Natural killer cell (primary cell): ENCODE results near the gene TYW1. TPM values are rescaled to one million over a fixed set of nuclear protein-coding genes. Genes with fewer than 3 reads are reported as not detected.
A peak's percentile ranks its signal among the peaks of the same experiment; 100 is the strongest.
"Not testable (repeated sequence)": the region's sequence is repeated elsewhere in the genome, so short reads cannot be mapped to it uniquely, and the experiment has no call there.

Experiments used
- ATAC-seq, 3 donors: fragments of 150-1000 bp in 2 of 3; fragments of 200-7000 bp in 1 of 3; cut with Tn5 transposase; 1 replicate in 1 of 3; 2 replicates in 2 of 3; pipeline ENCODE4 v1.10.0; 2021; ENCODE audit warnings: mild to moderate bottlenecking in 2 of 3, moderate library complexity in 2 of 3
- DNase-seq, 2 donors: peaks; one replicate each; pipeline versions ENCODE4 v3.0.0 to v3.0.0-alpha.2; 2013 to 2021; ENCODE audit warnings: mixed read lengths in 1 of 2
- H3K27ac ChIP-seq: one replicate; pipeline ENCODE4 v1.5.1; 2013; ENCODE audit warnings: mild to moderate bottlenecking, low read length
- H3K27me3 ChIP-seq: one replicate; pipeline ENCODE4 v1.6.1; 2013; ENCODE audit warnings: low read length; ENCODE audit not compliant: control insufficient read depth, insufficient read depth
- H3K36me3 ChIP-seq: one replicate; pipeline ENCODE4 v1.6.1; 2013; ENCODE audit warnings: low read length; ENCODE audit not compliant: control insufficient read depth, insufficient read depth
- H3K4me1 ChIP-seq: one replicate; pipeline ENCODE4 v1.6.1; 2013; ENCODE audit warnings: low read length; ENCODE audit not compliant: control insufficient read depth, insufficient read depth
- H3K4me3 ChIP-seq: one replicate; pipeline ENCODE4 v1.5.1; 2013; ENCODE audit warnings: low read length
- H3K9me3 ChIP-seq: one replicate; pipeline ENCODE4 v1.6.1; 2013; ENCODE audit warnings: low read length; ENCODE audit not compliant: control insufficient read depth, insufficient read depth
- H3K27ac Mint-ChIP-seq, 2 donors: one replicate each; pipeline ENCODE4 v1.8.0; 2022; ENCODE audit warnings: mild to moderate bottlenecking in 2 of 2, mixed read lengths in 2 of 2, moderate library complexity in 1 of 2
- H3K27me3 Mint-ChIP-seq, 2 donors: one replicate each; pipeline ENCODE4 v1.8.0; 2022; ENCODE audit warnings: low read depth in 2 of 2, mixed read lengths in 2 of 2
- H3K36me3 Mint-ChIP-seq: one replicate; pipeline ENCODE4 v1.8.0; 2022; ENCODE audit warnings: mixed read lengths
- H3K4me1 Mint-ChIP-seq, 2 donors: one replicate each; pipeline ENCODE4 v1.8.0; 2022; ENCODE audit warnings: mixed read lengths in 2 of 2
- H3K4me3 Mint-ChIP-seq: one replicate; pipeline ENCODE4 v1.8.0; 2022; ENCODE audit warnings: mild to moderate bottlenecking, moderate library complexity, mixed read lengths
- H3K9me3 Mint-ChIP-seq, 2 donors: one replicate each; pipeline ENCODE4 v1.8.0; 2022; ENCODE audit warnings: mixed read lengths in 2 of 2
- CTCF ChIP-seq: fragments of 200-600 bp; IDR thresholded peaks from one replicate; pipeline ENCODE4 v1.8.0; 2022; ENCODE audit warnings: antibody characterized with exemption
- WGBS: methylation state at CpG from one replicate; pipeline ENCODE4 v1.1.7; 2013; ENCODE audit warnings: missing lambda C conversion rate; ENCODE audit not compliant: insufficient coverage; 5-methylcytosine and 5-hydroxymethylcytosine counted together
- intact Hi-C: fragments of 100-400 bp; cut with micrococcal nuclease; formaldehyde crosslinking; loops from one replicate; pipeline ENCODE4 v1.14.2; 2022
- total RNA-seq, 4 donors: library from RNA; stranded (reverse); fragments of 120-200 nt in 1 of 4; gene quantifications; one replicate each; pipeline versions ENCODE4 v1.2.3 to v1.2.4, GENCODE V29; 2013 to 2022

The TYW1 gene
- total RNA-seq, 3 donors from 2014 or later (not counting 1 experiment from before 2014, with no cell fraction given): 16.6 to 27.0 (median 16.9) TPM

- H3K9me3 Mint-ChIP-seq, intact Hi-C loops, H3K4me3 ChIP-seq, H3K4me1 ChIP-seq, H3K27ac ChIP-seq, H3K36me3 ChIP-seq, H3K4me3 Mint-ChIP-seq, H3K9me3 ChIP-seq, H3K27me3 Mint-ChIP-seq, H3K27ac Mint-ChIP-seq, DNase-seq, H3K27me3 ChIP-seq, H3K36me3 Mint-ChIP-seq: not testable (repeated sequence)
- peaks cover 0 to 11% of the 10 kb centered on the region in 2 donors for H3K4me1 Mint-ChIP-seq
- TF ChIP-seq CTCF: peak; percentile 36
- WGBS: 33% methylated on average over 4 of the region's 6 CpGs
- ATAC-seq: peak in 2 of 3 donors; percentile 42 to 72
Measured at GRCh38 chr7:67176730-67177129, 180.1 kb downstream of the TYW1 start.

- DNase-seq, H3K27ac Mint-ChIP-seq, H3K27me3 Mint-ChIP-seq, H3K36me3 ChIP-seq, H3K27me3 ChIP-seq, intact Hi-C loops, H3K4me3 ChIP-seq, H3K27ac ChIP-seq, H3K4me3 Mint-ChIP-seq, H3K9me3 ChIP-seq, H3K4me1 Mint-ChIP-seq, H3K9me3 Mint-ChIP-seq, H3K4me1 ChIP-seq, H3K36me3 Mint-ChIP-seq: not testable (repeated sequence)
- peak in 1 of 3 donors; percentile 22 for ATAC-seq
- whole genome bisulfite sequencing: 89% methylated on average over 4 of the region's 5 CpGs
Measured at GRCh38 chr7:67178915-67179688, 182.5 kb downstream of the TYW1 start.

- peaks cover 8 to 11% of the 10 kb centered on the region in 2 donors for H3K4me1 Mint-ChIP-seq
- H3K27me3 Mint-ChIP-seq, H3K27ac Mint-ChIP-seq, H3K27ac ChIP-seq, H3K4me3 ChIP-seq, H3K9me3 Mint-ChIP-seq, H3K27me3 ChIP-seq, H3K36me3 ChIP-seq, H3K4me3 Mint-ChIP-seq, H3K36me3 Mint-ChIP-seq, intact Hi-C loops, H3K4me1 ChIP-seq, ATAC-seq, H3K9me3 ChIP-seq, DNase-seq: not testable (repeated sequence)
- 100% methylated on average over 7 of the region's 17 CpGs for WGBS
Measured at GRCh38 chr7:67182956-67183750, 186.5 kb downstream of the TYW1 start.

GRCh38 chr7:67184912-67185659 lies 188.5 kb downstream of the TYW1 start:
- H3K9me3 ChIP-seq, H3K27me3 Mint-ChIP-seq, H3K4me1 ChIP-seq, H3K36me3 Mint-ChIP-seq, H3K9me3 Mint-ChIP-seq, ATAC-seq, H3K4me3 ChIP-seq, H3K36me3 ChIP-seq, DNase-seq, intact Hi-C loops, H3K27me3 ChIP-seq: not testable (repeated sequence)
- Mint-ChIP-seq H3K4me1 (peaks cover 18 to 20% of the 10 kb centered on the region in 2 donors), H3K4me3 (peak overlapping the region; percentile 49), H3K27ac (peak overlapping the region; percentile 84 to 89)
- 95% methylated on average over 8 of the region's 10 CpGs for WGBS
- H3K27ac ChIP-seq: peak overlapping the region; percentile 53

GRCh38 chr7:67185660-67186129 lies 189.1 kb downstream of the TYW1 start:
- intact Hi-C loops, H3K9me3 Mint-ChIP-seq, H3K36me3 ChIP-seq, DNase-seq, H3K4me1 ChIP-seq, H3K27me3 Mint-ChIP-seq, H3K9me3 ChIP-seq, H3K27me3 ChIP-seq, H3K36me3 Mint-ChIP-seq, H3K4me3 ChIP-seq: not testable (repeated sequence)
- WGBS: 50% methylated on average over 1 of the region's 3 CpGs
- peak overlapping the region; percentile 53 for H3K27ac ChIP-seq
- H3K4me3 Mint-ChIP-seq: peak overlapping the region; percentile 49
- H3K27ac Mint-ChIP-seq: peak overlapping the region; percentile 84 to 89
- peak; percentile 52 to 82 (median 65) for ATAC-seq
- peaks cover 24 to 26% of the 10 kb centered on the region in 2 donors for H3K4me1 Mint-ChIP-seq

- H3K9me3 ChIP-seq, H3K4me3 ChIP-seq, H3K36me3 ChIP-seq, H3K27ac Mint-ChIP-seq, H3K27me3 Mint-ChIP-seq, H3K27ac ChIP-seq, ATAC-seq, H3K4me3 Mint-ChIP-seq, intact Hi-C loops, H3K36me3 Mint-ChIP-seq, H3K9me3 Mint-ChIP-seq, DNase-seq, H3K27me3 ChIP-seq: not testable (repeated sequence)
- peaks cover 39 to 43% of the 10 kb centered on the region in 2 donors for H3K4me1 Mint-ChIP-seq
- peaks cover 18% of the 10 kb centered on the region for H3K4me1 ChIP-seq
- WGBS: 100% methylated on average over 8 of the region's 8 CpGs
Measured at GRCh38 chr7:67189160-67189559, 192.5 kb downstream of the TYW1 start.
